ENCODE data around the gene NR1H4. TPM values are rescaled to one million over a fixed set of nuclear protein-coding genes. Genes with fewer than 3 reads are reported as not detected.

Gene NR1H4
- total and polyA plus RNA-seq, 2 experiments from 2014 or later, result not detected

DNA sequence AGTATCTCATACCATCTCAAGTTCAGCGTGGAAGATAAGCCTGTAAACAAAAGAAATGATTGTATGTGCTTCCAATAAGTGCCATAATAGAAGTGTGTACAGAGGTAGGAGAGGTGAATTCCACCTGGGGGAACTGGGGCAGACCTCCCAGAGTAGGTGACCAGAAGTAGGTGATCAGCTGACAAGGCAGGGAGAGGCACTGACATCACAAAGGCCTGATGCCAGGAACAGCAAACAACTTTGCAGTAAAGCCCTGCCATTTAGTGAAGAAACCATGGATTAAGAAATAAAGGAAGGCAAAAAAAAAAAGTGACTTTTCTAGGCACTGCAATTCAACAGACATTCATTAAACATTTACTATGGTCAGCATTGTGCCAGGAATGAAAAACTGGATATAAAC lies 31.1 kb downstream of the NR1H4 start:
- Histone ChIP-seq H3F3A (replicated peaks; ENCODE audit: low read depth) (no peaks in the 10 kb centered on the region), H3K79me2 (replicated peaks; ENCODE audit: insufficient read depth) (no peaks in the 10 kb centered on the region), H3K36me3 (ENCODE audit: insufficient read depth) (no peaks in the 10 kb centered on the region), H4K20me1 (replicated peaks; ENCODE audit: insufficient read depth) (no peaks in the 10 kb centered on the region), H3K9me2 (ENCODE audit: insufficient read depth) (no peaks in the 10 kb centered on the region), H2AFZ (peak overlapping the region; percentile 58; the same call in 1 of the 2 replicates), H3K4me1 (ENCODE audit: insufficient read depth) (no peaks in the 10 kb centered on the region), H3K4me2 (no peak overlapping the region), H3K4me3 (no peak overlapping the region), H3K27ac (ENCODE audit: low read depth) (no peak overlapping the region), H3K27me3 (ENCODE audit: insufficient read depth) (no peaks in the 10 kb centered on the region)
- H3K9me3 Mint-ChIP-seq, result no peaks in the 10 kb centered on the region
- H3K27ac Mint-ChIP-seq, result no peak overlapping the region
- no peak for DNase-seq (ENCODE audit: low spot score)
- ATAC-seq, result no peak
- no peak overlapping the region for H3K4me3 Mint-ChIP-seq
- H3K36me3 Mint-ChIP-seq (ENCODE audit: low read depth), result no peaks in the 10 kb centered on the region
- no peaks in the 10 kb centered on the region for H3K27me3 Mint-ChIP-seq (ENCODE audit: insufficient read depth, low read depth, poor library complexity)
- TF ChIP-seq, protein P1, sequence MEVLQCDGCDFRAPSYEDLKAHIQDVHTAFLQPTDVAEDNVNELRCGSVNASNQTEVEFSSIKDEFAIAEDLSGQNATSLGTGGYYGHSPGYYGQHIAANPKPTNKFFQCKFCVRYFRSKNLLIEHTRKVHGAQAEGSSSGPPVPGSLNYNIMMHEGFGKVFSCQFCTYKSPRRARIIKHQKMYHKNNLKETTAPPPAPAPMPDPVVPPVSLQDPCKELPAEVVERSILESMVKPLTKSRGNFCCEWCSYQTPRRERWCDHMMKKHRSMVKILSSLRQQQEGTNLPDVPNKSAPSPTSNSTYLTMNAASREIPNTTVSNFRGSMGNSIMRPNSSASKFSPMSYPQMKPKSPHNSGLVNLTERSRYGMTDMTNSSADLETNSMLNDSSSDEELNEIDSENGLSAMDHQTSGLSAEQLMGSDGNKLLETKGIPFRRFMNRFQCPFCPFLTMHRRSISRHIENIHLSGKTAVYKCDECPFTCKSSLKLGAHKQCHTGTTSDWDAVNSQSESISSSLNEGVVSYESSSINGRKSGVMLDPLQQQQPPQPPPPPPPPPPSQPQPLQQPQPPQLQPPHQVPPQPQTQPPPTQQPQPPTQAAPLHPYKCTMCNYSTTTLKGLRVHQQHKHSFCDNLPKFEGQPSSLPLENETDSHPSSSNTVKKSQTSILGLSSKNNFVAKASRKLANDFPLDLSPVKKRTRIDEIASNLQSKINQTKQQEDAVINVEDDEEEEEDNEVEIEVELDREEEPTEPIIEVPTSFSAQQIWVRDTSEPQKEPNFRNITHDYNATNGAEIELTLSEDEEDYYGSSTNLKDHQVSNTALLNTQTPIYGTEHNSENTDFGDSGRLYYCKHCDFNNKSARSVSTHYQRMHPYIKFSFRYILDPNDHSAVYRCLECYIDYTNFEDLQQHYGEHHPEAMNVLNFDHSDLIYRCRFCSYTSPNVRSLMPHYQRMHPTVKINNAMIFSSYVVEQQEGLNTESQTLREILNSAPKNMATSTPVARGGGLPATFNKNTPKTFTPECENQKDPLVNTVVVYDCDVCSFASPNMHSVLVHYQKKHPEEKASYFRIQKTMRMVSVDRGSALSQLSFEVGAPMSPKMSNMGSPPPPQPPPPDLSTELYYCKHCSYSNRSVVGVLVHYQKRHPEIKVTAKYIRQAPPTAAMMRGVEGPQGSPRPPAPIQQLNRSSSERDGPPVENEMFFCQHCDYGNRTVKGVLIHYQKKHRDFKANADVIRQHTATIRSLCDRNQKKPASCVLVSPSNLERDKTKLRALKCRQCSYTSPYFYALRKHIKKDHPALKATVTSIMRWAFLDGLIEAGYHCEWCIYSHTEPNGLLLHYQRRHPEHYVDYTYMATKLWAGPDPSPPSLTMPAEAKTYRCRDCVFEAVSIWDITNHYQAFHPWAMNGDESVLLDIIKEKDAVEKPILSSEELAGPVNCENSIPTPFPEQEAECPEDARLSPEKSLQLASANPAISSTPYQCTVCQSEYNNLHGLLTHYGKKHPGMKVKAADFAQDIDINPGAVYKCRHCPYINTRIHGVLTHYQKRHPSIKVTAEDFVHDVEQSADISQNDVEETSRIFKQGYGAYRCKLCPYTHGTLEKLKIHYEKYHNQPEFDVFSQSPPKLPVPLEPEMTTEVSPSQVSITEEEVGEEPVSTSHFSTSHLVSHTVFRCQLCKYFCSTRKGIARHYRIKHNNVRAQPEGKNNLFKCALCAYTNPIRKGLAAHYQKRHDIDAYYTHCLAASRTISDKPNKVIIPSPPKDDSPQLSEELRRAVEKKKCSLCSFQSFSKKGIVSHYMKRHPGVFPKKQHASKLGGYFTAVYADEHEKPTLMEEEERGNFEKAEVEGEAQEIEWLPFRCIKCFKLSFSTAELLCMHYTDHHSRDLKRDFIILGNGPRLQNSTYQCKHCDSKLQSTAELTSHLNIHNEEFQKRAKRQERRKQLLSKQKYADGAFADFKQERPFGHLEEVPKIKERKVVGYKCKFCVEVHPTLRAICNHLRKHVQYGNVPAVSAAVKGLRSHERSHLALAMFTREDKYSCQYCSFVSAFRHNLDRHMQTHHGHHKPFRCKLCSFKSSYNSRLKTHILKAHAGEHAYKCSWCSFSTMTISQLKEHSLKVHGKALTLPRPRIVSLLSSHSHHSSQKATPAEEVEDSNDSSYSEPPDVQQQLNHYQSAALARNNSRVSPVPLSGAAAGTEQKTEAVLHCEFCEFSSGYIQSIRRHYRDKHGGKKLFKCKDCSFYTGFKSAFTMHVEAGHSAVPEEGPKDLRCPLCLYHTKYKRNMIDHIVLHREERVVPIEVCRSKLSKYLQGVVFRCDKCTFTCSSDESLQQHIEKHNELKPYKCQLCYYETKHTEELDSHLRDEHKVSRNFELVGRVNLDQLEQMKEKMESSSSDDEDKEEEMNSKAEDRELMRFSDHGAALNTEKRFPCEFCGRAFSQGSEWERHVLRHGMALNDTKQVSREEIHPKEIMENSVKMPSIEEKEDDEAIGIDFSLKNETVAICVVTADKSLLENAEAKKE (CRISPR knock-in tag; IDR thresholded peaks at IDR 0.05), result no peak
- no peak for TF ChIP-seq STAT1 (IDR thresholded peaks at IDR 0.05; ENCODE audit: unreplicated experiment)
- TF ChIP-seq EZH2phosphoT487 (IDR thresholded peaks at IDR 0.05; ENCODE audit: unreplicated experiment), result no peak
- no peak for TF ChIP-seq NANOG (IDR thresholded peaks at IDR 0.05; ENCODE audit: borderline replicate concordance)
- no peak for TF ChIP-seq JUNB (IDR thresholded peaks at IDR 0.05; ENCODE audit: unreplicated experiment)
- H3K4me1 Mint-ChIP-seq, result no peaks in the 10 kb centered on the region

DNA sequence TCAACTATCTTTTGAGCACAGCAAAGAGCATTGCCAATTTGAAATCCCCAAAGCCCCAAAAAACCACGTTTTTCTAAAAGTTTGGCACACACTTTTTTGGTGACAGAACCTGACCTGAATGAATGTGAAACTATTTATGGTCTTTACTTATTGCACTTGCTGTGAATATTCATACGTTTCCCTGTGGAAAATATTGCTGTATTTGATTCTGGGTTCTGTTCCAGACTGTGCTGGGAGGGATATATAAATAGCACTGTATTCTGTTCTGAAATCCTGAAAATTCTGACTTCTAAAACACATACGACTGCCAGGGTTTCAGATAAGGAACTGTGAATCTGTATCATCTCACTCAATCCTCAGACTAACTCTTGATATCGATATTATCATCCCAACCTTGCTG lies 35.1 kb downstream of the NR1H4 start:
- H3K27me3 Mint-ChIP-seq (ENCODE audit: insufficient read depth, low read depth, poor library complexity), result no peaks in the 10 kb centered on the region
- no peaks in the 10 kb centered on the region for H3K4me1 Mint-ChIP-seq
- Histone ChIP-seq H3K27ac (ENCODE audit: low read depth) (no peak overlapping the region), H2AFZ (no peak overlapping the region), H4K20me1 (replicated peaks; ENCODE audit: insufficient read depth) (no peaks in the 10 kb centered on the region), H3K79me2 (replicated peaks; ENCODE audit: insufficient read depth) (no peaks in the 10 kb centered on the region), H3K4me1 (ENCODE audit: insufficient read depth) (no peaks in the 10 kb centered on the region), H3F3A (replicated peaks; ENCODE audit: low read depth) (no peaks in the 10 kb centered on the region), H3K36me3 (ENCODE audit: insufficient read depth) (no peaks in the 10 kb centered on the region), H3K4me2 (no peak overlapping the region), H3K27me3 (ENCODE audit: insufficient read depth) (no peaks in the 10 kb centered on the region), H3K4me3 (no peak overlapping the region), H3K9me2 (ENCODE audit: insufficient read depth) (no peaks in the 10 kb centered on the region)
- no peak overlapping the region for H3K27ac Mint-ChIP-seq
- H3K36me3 Mint-ChIP-seq (ENCODE audit: low read depth), result no peaks in the 10 kb centered on the region
- no peak overlapping the region for H3K4me3 Mint-ChIP-seq
- ATAC-seq (no peak), DNase-seq (ENCODE audit: low spot score) (no peak)
- no peaks in the 10 kb centered on the region for H3K9me3 Mint-ChIP-seq
- TF ChIP-seq ZNF331 (CRISPR knock-in tag; IDR thresholded peaks at IDR 0.05; ENCODE audit: low read depth) (no peak), CREB1 (CRISPR knock-in tag; IDR thresholded peaks at IDR 0.05; ENCODE audit: low read depth) (no peak), EZH2 (IDR thresholded peaks at IDR 0.05; ENCODE audit: low read depth, unreplicated experiment) (no peak)
- TF ChIP-seq, protein P2, sequence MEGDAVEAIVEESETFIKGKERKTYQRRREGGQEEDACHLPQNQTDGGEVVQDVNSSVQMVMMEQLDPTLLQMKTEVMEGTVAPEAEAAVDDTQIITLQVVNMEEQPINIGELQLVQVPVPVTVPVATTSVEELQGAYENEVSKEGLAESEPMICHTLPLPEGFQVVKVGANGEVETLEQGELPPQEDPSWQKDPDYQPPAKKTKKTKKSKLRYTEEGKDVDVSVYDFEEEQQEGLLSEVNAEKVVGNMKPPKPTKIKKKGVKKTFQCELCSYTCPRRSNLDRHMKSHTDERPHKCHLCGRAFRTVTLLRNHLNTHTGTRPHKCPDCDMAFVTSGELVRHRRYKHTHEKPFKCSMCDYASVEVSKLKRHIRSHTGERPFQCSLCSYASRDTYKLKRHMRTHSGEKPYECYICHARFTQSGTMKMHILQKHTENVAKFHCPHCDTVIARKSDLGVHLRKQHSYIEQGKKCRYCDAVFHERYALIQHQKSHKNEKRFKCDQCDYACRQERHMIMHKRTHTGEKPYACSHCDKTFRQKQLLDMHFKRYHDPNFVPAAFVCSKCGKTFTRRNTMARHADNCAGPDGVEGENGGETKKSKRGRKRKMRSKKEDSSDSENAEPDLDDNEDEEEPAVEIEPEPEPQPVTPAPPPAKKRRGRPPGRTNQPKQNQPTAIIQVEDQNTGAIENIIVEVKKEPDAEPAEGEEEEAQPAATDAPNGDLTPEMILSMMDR (conservative IDR thresholded peaks at IDR 0.05; ENCODE audit: low read depth in 2 of 2), result no peak
